DMS53 treated with DMSO at 0.1 percent for 48 hours (cell line): ENCODE measurements around the gene DTX2.
"Not testable (repeated sequence)": the region's sequence is repeated elsewhere in the genome, so short reads cannot be mapped to it uniquely, and the experiment has no call there.

Experiments
- DNase-seq: peaks from one replicate; lab custom pipeline; 2025; ENCODE audit not compliant: unreplicated experiment; lab: John Stamatoyannopoulos, UW

Gene DTX2

GRCh38 chr7:76485822-76486610, 24.5 kb downstream of the DTX2 start:
- DNase-seq = not testable (repeated sequence)

GRCh38 chr7:76486618-76487017, 25.1 kb downstream of the DTX2 start:
- DNase-seq = not testable (repeated sequence)

- DNase-seq = not testable (repeated sequence)
These were observed 26.5 kb downstream of the DTX2 start for GRCh38 chr7:76487969-76488368.

GRCh38 chr7:76492139-76492538, 30.6 kb downstream of the DTX2 start:
- not testable (repeated sequence) for DNase-seq

GRCh38 chr7:76495717-76496116, 34.2 kb downstream of the DTX2 start:
- not testable (repeated sequence) for DNase-seq

- not testable (repeated sequence) for DNase-seq
These were observed 36.5 kb downstream of the DTX2 start for GRCh38 chr7:76497918-76498582.

- DNase-seq = not testable (repeated sequence)
These were observed 37.2 kb downstream of the DTX2 start for GRCh38 chr7:76498583-76499200.

- DNase-seq = not testable (repeated sequence)
These were observed 37.9 kb downstream of the DTX2 start for GRCh38 chr7:76499201-76499923.

- DNase-seq = not testable (repeated sequence)
These were observed 38.4 kb downstream of the DTX2 start for GRCh38 chr7:76499924-76500241.

- DNase-seq = not testable (repeated sequence)
These were observed 40.7 kb downstream of the DTX2 start for GRCh38 chr7:76502224-76502623.

GRCh38 chr7:76502836-76503235, 41.3 kb downstream of the DTX2 start:
- DNase-seq = not testable (repeated sequence)

GRCh38 chr7:76503244-76503643, 41.7 kb downstream of the DTX2 start:
- DNase-seq = not testable (repeated sequence)

GRCh38 chr7:76504351-76505167, 43.0 kb downstream of the DTX2 start:
- not testable (repeated sequence) for DNase-seq

- DNase-seq = no peak
These were observed 43.9 kb downstream of the DTX2 start for GRCh38 chr7:76505168-76506080.

GRCh38 chr7:76506081-76506440, 44.6 kb downstream of the DTX2 start:
- no peak for DNase-seq

- not testable (repeated sequence) for DNase-seq
These were observed 45.1 kb downstream of the DTX2 start for GRCh38 chr7:76506643-76507042.

GRCh38 chr7:76507723-76508406, 46.4 kb downstream of the DTX2 start:
- no peak for DNase-seq

GRCh38 chr7:76509931-76510877, 48.7 kb downstream of the DTX2 start, which contains the start of gene UPK3B:
Gene UPK3B, plus strand, starts transcription at chr7:76510552. Its CDS starts 101 bp downstream, at chr7:76510653.
- DNase-seq = no peak
